Activated T-helper 9 cell treated with anti-CD3 and anti-CD28 coated beads, Interleukin-2, amount 50 U/mL, for 16 hours (primary cell): ENCODE results near the gene FAM107B.
"Not testable (repeated sequence)": the region's sequence is repeated elsewhere in the genome, so short reads cannot be mapped to it uniquely, and the experiment has no call there.

ENCODE experiments used
- DNase-seq: peaks from one replicate; pipeline ENCODE4 v3.0.0-alpha.2; 2020; ENCODE audit warnings: low read depth

The FAM107B gene

GRCh38 chr10:14774797-14775196, at the start of gene FAM107B:
TSS of gene FAM107B (minus strand) at chr10:14774897. CDS start at chr10:14774663, 234 bp downstream.
- DNase-seq, result no peak

GRCh38 chr10:14823966-14824365, 49.3 kb upstream of the FAM107B start:
- no peak for DNase-seq

GRCh38 chr10:14822879-14823755, 48.4 kb upstream of the FAM107B start:
- DNase-seq, result peak; percentile 6

GRCh38 chr10:14821635-14822375, 47.1 kb upstream of the FAM107B start:
- no peak for DNase-seq

- DNase-seq, result no peak
Measured at GRCh38 chr10:14820775-14821154, 46.1 kb upstream of the FAM107B start.

GRCh38 chr10:14820010-14820774, 45.5 kb upstream of the FAM107B start:
- DNase-seq, result no peak

- DNase-seq, result not testable (repeated sequence)
Measured at GRCh38 chr10:14816717-14817116, 42.0 kb upstream of the FAM107B start.

- no peak for DNase-seq
Measured at GRCh38 chr10:14815681-14816080, 41.0 kb upstream of the FAM107B start.

- DNase-seq, result no peak
Measured at GRCh38 chr10:14812271-14812670, 37.6 kb upstream of the FAM107B start.

- DNase-seq, result no peak
Measured at GRCh38 chr10:14810969-14811953, 36.6 kb upstream of the FAM107B start.

- no peak for DNase-seq
Measured at GRCh38 chr10:14806318-14806717, 31.6 kb upstream of the FAM107B start.

GRCh38 chr10:14803827-14804226, 29.1 kb upstream of the FAM107B start:
- no peak for DNase-seq

- no peak for DNase-seq
Measured at GRCh38 chr10:14801723-14802122, 27.0 kb upstream of the FAM107B start.

GRCh38 chr10:14800397-14800796, 25.7 kb upstream of the FAM107B start:
- no peak for DNase-seq

- no peak for DNase-seq
Measured at GRCh38 chr10:14798636-14799035, 23.9 kb upstream of the FAM107B start.

GRCh38 chr10:14787938-14788337, 13.2 kb upstream of the FAM107B start:
- DNase-seq, result no peak

- no peak for DNase-seq
Measured at GRCh38 chr10:14784459-14785055, 9.9 kb upstream of the FAM107B start.

- DNase-seq, result no peak
Measured at GRCh38 chr10:14782691-14783363, 8.1 kb upstream of the FAM107B start.

- DNase-seq, result no peak
Measured at GRCh38 chr10:14781763-14782162, 7.1 kb upstream of the FAM107B start.

- no peak for DNase-seq
Measured at GRCh38 chr10:14779001-14779651, 4.4 kb upstream of the FAM107B start.
